NCI-H446 treated with DMSO at 0.1 percent for 48 hours (cell line): ENCODE data around the gene NXNL1.

Source experiments
- DNase-seq: peaks from one replicate; lab custom pipeline; 2025; lab: John Stamatoyannopoulos, UW

Gene NXNL1

DNA sequence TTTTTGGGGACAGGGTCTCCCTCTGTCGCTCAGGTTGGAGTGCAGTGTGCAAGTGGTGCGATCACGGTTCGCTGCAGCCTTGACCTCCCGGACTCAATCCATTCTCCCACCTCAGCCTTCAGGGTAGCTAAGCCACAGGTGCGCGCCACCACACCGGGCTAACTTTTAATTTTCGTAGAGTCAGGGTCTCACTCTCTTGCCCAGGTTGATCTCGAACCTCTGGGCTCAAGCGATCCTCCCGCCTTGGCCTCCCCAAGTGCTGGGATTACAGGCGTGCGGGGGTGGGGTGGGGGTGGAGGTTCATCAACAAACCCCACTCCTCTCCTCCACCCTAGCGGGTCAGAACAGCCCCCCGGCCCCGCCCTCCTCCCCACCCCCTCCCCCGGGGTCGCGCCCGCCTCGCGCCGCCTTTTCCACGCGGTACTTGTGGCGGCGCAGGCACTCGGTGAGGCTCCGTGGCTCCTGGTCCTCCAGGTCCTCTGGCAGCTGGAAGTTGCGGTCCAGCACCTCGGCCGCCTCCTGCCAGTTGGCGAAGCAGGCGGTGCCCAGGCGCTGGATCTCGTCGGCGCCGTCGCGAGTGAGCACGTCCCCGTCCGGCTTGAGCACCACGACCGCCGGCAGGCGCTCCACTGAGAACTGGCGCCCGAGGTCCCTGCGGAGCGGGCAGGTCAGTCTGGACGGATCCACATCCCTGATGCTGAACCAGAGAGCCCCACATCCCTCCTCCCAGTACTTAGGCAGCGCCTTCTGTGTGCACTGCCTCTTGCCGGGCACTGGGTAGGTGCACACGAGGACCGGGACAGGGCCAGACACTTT is 5.2 kb downstream of the NXNL1 start:
- no peak for DNase-seq

DNA sequence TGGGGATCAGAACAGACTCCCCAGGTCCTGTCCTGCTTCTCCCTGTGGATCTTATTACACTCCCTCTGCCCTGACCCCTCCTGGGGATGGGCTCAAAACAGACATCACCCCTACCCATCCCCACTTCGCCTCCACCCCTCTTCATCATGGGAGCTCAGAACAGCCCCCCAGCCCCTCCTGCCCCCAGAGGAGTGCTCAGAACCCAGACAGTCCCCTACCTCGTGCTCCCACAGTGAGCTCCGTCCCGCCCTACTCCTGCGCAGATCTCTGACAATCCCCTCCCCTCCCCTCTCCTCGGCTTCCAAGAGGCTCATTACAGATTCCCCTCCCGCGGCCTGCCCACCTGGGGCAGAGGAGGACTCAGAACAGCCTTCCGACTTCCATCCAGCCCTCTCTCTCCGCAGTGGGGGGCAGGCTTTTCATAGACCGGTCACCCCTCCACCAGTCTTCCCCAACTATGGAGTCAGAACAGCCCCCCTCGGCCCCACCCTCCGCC is 6.1 kb downstream of the NXNL1 start:
- DNase-seq = no peak

DNA sequence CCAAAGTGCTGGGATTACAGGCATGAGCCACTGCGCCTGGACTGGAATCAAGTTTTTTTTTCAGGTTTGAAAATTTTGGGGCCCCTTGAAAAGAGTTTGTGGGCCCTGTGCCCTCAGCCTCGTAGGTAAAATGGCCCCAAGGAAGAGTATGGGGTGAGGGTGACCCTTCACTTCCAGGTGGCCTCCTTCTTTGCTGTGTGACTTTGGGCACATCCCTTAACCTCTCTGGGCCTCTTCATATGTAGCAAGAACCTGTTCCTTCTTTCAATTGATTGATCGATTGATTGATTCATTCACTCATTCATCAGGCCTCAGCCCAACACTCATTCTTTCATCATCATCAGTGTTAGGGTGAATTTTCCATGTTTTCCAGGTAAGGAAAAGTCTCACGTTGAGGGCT is 8.9 kb downstream of the NXNL1 start:
- DNase-seq = no peak

DNA sequence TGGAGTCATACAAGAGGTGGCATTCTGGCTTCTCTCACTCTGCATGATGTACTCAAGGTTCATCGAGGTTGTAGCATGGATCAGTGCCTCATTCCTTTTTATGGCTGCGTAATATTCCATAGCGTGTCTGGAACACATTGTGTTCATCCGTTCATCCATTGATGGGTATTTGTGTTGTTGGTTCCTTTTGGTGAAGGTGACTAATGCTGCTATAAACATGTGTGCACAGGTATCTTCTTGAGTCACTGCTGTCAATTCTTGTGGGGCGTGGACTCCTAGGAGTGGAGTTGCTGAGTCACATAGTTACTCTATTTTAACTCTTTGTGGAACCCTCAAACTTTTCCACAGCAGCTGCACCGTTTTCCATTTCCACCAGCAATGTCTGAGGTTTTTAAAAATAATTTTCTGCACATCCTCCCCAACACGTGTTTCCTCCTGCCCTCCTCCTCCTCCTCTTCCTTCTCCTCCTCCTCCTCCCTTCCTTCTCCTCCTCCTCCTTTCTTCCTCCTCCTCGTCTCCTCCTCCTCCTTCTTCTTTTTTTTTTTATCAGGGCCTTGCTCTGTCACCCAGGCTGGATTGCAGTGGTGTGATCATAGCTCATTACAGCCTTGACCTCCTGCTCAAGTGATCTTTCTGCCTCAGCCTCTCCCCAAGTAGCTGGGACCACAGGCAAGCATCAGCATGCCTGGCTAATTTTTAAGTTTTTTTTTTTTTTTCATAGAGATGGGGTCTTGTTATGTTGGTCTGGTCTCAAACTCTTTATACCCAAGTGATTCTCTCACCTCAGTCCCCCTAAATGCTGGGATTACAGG is 10.3 kb downstream of the NXNL1 start:
- DNase-seq = no peak

DNA sequence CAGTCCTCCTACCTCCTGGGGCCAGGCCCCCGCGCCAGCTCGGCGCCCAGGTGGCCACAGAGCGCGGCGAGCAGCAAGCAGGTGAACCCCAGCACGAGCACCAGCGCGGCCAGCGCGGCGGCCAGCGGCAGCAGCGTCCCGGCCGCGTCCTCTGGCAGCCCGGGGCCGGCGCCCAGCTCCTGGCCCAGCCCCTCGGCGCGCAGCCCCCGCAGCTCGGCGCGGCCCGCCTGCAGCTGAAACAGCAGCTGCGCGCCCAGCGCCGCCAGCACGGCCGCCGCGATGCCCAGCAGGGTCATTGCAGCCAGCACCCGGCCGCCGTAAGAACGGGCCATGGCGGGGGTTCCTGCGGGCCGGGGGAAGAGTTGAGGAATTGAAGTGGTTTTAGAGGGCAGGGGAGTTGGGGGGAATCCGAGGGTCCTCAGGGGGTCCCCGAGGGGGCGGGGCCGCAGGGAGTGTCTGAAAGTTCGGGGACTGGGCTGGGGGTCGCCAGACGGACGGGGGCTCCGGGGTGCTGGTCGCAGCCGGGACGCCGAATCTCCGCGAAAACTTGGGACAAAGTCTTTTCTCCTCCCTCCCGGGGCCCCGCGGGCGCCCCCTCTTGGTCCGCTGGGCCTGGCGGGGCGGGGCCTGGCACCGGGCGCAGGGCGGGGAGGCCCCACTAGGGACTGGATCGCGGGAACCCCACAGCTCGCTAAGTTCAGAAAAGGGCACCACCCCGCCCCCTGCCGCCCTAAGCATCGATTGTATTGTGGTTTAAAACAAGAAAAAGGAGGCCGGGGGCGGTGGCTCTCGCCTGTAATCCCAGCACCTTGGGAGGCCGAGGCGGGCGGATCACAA is 12.4 kb downstream of the NXNL1 start, which contains the start of gene TMEM221:
TSS of gene TMEM221 (minus strand) at position 538 of the 837 bp plus-strand sequence. CDS start at position 332, 206 bp downstream.
- no peak for DNase-seq

DNA sequence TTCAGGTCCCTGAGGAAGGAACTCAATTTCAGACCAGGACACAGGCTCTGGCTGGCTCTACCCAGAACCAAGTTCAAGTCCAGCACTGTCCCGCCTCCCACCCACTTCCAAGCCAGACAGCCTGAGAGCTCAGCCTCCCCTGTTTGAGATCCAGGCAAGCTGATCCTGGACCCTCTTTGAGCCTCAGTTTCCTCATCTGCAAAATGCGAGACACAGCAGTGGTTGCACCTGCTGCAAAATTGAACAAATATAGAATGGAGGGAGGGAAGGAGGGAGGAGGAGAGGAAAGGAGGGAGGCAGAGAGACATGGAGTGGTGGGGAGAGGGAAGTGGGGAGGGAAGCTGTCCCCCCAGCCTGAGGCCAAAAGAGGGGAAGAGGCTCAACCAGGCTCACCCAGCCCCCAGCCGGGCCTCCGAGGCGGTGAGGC is 13.0 kb downstream of the NXNL1 start:
- no peak for DNase-seq

DNA sequence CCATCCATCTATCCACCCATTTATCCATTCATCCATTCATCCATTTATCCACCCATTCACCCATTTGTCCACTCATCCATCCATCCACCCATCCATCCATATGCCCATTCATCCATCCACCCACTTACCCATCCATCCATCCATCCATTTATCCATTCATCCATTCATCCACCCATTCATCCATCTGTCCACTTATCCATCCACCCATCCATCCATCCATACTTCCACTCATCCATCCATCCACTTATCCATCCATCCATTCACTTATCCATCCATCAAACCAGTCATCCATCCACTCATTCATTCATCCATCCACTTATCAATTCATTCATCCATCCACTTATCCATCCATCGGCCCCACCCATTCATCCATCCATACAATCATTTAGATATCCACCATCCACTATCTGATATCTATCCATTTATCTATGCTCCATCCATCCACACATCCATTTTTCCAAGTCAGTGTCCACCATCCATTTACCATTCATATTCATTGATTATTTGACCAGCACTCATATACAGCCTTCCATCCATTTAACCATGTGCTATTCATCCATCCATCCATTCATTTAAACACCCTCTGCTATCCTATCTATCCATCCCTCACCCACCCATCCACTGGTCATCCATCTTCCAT is 15.1 kb downstream of the NXNL1 start:
- DNase-seq = no peak

DNA sequence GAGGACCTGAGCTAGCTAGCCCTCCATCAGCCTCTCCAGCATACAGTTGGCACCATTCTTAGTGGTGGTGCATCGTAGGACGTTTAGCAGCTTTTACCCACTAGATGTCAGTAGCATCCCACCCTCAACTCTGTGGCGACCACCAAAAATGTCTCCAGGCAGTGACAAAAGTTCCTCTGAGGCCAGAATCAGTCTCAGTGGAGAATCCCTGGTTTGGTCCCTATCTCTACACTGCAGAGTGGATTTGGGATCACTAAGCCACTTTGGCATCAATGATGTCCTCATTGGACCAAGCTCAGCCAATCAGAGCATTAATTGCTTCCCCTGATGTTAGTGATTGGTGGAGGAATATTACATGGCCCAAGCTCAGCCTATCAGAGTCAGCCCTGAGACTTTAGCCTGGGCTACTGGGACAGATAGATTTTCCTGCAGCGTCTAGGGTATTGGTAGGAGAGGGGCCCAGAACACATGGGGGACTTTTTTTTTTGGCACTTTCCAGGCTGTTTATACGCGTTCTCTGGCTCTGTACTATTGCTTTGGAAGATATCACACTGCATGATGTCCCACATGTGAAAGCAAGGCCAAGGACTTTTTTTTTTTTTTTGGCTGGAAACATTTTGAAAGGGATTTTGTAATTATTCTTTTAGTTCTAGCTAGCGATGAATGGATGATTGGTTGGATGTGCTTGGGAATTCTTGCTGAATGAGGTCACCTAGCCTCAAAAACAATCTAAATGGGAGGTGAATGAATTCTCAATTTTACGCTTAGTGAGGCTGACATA is 19.3 kb downstream of the NXNL1 start:
- no peak for DNase-seq

DNA sequence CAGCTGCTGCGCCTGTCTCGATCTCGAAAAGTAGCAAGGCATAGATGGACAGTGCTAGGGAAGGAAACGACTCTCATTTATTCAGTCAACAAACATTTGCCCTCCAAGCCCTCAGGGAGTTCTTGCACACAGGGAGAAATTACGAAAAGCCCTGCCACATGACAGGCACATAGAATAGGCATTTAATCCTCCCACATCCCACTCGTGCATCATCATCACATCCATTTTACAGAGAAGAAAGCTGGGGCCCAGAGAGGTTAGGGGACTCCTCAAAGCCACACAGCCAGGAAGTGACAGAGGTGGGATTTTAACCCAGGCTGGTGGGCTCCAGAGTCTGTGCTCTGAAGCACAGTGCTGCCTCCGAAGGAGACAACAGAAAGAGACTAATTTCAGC is 23.9 kb downstream of the NXNL1 start:
- no peak for DNase-seq

DNA sequence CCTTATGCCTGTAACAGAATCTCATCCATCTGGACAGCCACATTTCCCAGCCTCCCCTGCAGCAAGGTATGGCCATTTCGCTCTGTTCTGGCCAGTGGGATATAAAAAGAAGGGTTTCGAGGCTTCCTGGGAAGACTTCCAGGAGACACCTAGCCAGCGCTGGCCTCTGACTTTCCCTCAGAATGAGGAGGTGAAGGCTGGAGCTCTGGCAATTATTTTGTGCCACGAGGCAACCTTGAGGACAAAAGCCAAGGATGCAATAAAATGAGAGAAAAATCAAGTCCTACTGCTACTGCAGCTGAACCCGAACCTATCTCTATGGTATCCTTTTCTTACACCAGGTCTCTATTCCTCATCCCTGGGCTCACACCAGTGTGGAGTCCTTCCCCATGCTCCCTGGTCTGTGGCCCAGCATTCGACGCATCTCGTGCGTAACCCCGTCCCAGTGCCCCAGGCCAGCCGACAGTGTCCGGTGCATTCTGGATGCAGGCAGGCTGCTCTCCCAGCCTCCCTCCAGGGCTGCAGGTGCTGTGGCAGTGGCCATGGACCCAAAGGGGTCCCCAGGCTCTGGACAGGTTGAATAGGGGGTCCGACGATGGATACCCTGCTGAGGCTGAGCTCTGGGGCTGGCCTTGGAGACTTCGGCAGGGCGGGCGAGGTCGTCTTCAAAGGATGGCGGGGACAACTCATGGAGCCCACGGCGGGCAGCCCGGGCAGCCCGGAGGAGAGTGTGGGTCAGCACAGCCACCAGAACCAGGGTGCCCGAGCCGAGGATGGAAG is 24.4 kb downstream of the NXNL1 start:
- no peak for DNase-seq

DNA sequence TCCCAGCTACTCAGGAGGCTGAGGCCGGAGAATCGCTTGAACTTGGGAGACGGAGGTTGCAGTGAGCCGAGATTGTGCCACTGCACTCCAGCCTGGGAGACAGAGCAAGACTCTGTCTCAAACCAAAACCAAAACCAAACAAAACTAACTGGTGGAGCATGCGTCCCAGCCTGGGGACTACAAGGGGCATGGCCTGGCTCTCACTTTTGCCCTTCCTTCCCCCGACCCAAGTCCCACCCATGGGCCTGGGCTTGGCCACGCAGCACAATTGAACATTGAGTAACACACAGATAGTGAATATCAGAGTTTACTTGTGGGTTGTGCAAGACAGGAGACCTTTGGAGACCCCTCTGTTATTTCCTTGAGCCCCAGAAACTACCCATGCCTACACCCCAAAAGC is 25.5 kb downstream of the NXNL1 start:
- DNase-seq = no peak

DNA sequence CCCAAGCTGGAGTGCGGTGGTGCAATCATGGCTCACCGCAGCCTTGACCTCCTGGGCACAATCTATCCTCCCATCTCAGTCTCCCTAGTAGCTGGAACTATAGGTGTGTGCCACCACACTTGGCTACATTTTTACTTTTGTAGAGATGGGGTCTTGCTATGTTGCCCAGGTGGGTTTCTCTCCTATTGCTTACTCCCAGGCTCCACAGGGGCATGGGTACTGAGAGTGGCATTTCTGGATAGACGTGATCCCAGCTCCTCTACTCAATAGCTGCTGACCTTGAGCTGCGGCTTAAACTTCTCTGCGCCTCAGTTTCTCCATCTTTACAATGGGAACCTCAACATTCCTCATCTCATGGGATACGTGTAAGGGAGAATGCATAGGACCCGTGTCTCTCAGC is 29.3 kb downstream of the NXNL1 start:
- DNase-seq = no peak

DNA sequence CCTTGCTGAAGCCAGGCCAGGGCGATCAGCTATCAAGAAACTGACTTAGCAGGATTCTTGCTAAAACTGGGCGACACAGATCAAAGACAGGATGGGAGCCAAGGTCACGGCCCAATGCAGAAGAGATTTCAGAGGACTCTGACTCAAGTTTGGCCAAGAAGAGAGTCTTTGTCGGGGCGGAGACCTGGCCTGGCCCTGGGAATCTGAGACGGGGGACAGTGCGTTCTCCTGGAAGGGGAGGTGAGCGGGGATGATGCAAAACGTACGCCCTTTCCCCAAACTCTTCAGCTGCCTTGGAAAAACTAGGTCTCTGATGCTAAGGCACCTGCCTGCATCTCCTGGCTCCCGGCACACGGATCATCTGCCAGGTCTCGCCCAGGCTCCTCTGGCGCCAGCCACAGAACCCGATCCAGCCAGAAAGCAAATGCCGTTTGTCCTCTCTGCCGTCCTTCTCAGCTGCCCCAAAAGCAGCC is 31.0 kb downstream of the NXNL1 start:
- no peak for DNase-seq

DNA sequence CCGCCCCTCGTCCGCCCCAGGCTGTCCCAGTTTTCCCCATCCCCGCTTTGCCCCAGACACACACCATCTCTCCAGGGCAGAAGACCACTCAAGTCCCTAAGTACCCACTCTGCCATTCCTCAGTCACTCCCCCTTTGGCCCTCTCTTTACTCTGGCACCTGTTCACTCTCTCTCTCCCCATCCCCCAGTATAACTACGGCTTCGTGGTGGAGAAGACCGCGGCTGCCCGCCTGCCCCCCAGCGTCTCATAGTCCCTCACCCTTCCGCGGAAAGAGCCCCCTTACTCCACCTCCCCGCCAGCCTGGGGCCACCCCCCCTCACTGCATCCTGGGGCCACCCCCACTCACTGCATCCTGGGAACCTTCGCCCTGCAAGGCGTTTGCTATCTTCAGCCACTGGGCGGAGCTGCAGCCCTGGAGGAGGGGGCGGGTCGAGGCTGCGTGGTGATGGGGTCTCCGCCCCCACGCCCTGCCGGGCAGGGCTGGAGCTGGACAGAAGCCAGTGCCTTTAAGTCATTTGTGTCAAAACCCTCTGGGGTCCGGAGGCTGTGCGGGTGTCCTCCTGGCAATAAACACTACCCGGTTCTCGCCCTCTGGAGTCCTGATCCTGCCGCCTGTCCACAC is 35.9 kb downstream of the NXNL1 start:
- DNase-seq = no peak

DNA sequence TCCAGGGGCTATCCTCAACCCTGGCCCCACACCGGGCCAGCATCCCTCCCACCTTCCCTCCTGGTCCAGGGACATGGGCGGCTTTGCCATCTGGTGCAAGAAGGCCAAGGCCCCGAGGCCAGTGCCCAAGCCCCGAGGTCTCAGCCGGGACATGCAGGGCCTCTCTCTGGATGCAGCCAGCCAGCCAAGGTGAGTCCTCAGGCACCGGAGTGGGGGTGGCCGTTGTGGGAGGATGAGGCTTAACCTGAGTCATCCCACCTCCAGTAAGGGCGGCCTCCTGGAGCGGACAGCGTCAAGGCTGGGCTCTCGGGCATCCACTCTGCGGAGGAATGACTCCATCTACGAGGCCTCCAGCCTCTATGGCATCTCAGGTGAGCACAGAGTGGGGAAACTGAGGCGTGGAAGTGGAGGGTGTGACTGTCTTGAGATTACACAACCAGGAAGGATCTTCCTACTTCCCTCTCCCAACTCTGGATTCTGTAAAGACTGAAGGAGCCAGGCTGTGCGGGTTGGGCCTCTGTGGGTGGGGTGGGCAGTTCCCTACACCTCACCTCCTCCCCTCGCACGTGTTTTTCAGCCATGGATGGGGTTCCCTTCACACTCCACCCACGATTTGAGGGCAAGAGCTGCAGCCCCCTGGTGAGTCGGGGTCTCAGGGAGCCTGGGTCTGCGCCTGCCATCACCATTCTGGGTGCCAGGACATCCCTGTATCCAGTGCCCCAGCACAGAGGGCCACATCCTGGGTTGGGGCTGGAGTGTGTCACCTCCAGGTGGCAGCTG is 37.1 kb downstream of the NXNL1 start:
- DNase-seq = no peak

DNA sequence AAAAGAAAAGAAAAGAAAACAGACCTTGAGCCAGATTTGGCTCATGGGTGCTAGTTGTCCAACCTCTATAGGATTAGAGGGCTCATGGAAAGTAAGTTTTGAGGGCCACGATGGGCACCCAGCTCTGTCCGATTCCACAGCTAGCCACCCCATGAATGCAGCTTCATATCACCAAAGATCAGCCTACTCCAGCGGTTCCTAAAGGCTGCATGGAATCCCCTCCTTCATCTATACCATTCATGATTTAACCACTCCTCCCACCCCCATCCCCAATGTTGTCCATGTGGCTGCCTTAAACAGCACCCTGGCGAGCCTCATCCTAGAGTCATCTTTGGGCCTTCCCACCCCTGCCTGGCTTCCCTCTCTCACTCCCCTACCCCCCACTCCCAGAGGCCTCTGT is 38.8 kb downstream of the NXNL1 start:
- DNase-seq = no peak

DNA sequence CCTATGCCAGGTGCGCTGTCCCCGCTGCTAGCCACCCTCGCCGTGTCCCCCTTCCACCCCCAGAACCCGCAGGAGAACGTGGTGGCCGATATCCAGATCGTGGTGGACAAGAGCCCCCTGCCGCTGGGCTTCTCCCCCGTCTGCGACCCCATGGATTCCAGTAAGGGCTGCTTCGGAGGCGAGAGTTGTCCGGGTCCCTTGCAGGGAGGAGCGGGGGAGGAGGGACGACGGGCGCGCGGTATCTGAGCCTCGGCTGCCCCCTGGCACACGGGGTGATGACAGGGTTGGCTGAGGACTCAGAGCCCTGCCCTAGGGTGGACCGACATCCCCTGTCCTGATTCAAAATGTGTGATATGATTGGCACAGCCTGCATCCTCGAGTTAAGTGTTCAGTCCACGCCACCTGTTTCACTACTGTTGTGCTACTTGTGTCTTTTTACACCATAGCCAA is 40.2 kb downstream of the NXNL1 start:
- DNase-seq = no peak

DNA sequence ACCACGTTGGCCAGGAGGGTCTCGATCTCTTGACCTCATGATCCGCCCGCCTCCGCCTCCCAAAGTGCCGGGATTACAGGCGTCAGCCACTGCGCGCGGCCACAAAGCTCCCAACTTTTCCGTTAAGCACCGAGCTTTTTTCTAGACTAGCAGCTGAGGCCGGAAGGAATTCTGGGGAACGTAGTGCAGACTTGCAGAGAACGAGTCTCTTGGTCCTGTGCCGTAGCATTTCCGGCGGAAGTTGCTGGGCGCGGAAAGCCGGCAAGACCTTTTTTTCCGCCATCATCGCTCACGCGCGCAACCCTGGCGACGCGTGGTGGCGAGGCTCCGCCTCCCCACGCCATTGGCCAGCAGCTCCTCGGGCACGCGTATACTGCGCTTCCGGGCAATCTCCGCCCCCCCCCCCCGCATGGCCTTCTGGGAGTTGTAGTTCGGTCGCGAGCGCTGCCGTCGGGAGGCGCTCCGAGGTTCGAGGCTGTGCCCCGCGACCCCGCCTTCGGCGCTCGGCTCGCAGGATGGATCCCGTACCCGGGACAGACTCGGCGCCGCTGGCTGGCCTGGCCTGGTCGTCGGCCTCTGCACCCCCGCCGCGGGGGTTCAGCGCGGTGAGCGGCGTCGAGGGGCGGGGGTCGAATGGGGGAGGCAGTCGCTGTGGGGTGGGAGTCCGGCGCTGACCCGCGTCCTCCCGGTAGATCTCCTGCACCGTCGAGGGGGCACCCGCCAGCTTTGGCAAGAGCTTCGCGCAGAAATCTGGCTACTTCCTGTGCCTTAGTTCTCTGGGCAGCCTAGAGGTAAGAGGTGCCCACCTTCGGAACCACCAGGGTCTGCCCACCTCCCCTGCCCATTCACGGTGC is 40.9 kb downstream of the NXNL1 start, which contains the start of gene MVB12A:
TSS of gene MVB12A (plus strand) at position 427 of the 854 bp plus-strand sequence. CDS start at position 516, 89 bp downstream.
- peak; percentile 99 for DNase-seq
